Panc1 (cell line): ENCODE measurements around the gene AKAP13.

Experiments used
- CTCF ChIP-seq: fragments of 450-650 bp; IDR thresholded peaks from 2 replicates; pipeline ENCODE4 v1.5.1; 2017; ENCODE audit warnings: mild to moderate bottlenecking
- POLR2AphosphoS5 ChIP-seq: IDR thresholded peaks from 2 replicates; pipeline ENCODE4 v1.6.1; 2012; ENCODE audit warnings: mild to moderate bottlenecking, low read depth, low read length, moderate library complexity
- TCF7L2 ChIP-seq: IDR thresholded peaks from 2 replicates; pipeline ENCODE4 v1.6.1; 2011; ENCODE audit warnings: mild to moderate bottlenecking, low read depth, low read length, inconsistent platforms

- TF ChIP-seq CTCF (no peak), TCF7L2 (no peak), POLR2AphosphoS5 (no peak)
Measured at GRCh38 chr15:85611361-85611760, 231.0 kb downstream of the AKAP13 start.
